Measurements from ENCODE around the gene SLC25A29.

DNA sequence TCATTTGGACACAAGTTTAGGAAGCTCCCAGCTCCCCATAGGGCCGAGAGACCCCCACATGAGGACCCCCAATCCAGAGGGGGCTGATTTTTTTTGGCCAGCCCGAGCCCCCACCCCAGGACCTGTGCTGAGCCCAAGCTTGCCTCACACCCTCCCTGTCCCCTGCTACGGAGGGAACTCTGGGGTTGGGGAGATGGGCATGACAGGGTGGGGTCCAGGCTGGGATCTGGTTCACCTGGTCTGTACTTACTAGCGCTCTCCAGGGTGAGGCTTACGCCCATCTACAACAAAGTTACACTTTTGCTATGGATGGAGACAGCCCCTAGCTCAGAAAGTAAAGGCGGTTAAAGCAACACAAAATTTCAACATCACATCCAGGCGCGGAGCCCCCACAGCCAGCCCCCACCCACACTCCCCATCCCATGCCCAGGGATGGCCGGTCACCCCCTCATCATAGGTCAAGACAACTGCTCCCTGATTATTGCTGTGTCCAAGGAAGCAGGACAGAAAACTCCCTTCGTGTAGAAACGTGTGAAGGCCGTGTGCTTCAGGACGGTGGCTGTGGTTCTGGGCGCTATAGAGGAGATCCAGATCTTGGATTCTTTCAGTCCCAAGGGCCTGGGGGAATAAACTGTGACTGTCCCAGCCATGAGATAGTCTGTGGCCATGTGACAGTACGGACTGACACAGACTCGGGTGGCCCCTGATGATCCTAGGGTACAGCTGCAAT lies 10.7 kb downstream of the SLC25A29 start:
- TF ChIP-seq CTCF (IDR thresholded peaks at IDR 0.05) (no peak), EP300 (IDR thresholded peaks at IDR 0.05) (no peak), POLR2A (IDR thresholded peaks at IDR 0.05) (no peak)

Measured in gastroesophageal sphincter (tissue), 3 donors.